Neural progenitor cell (in vitro differentiated cells): ENCODE data around the gene GABRR1.

Experiments
- EZH2 ChIP-seq: fragments of 200-600 bp; sonication (generic); IDR thresholded peaks from 2 replicates; pipeline ENCODE4 v1.6.1; 2017; ENCODE audit warnings: antibody characterized with exemption, mild to moderate bottlenecking, moderate library complexity
- EZH2phosphoT487 ChIP-seq: fragments of 200-600 bp; sonication (generic); IDR thresholded peaks from 2 replicates; pipeline ENCODE4 v1.6.1; 2017; ENCODE audit warnings: antibody characterized with exemption
- TF ChIP-seq, protein P1 (sequence below): fragments of 200-600 bp; sonication (generic); IDR thresholded peaks from 2 replicates; pipeline ENCODE4 v1.5.1; 2017; ENCODE audit warnings: antibody characterized with exemption, mild to moderate bottlenecking

DNA sequence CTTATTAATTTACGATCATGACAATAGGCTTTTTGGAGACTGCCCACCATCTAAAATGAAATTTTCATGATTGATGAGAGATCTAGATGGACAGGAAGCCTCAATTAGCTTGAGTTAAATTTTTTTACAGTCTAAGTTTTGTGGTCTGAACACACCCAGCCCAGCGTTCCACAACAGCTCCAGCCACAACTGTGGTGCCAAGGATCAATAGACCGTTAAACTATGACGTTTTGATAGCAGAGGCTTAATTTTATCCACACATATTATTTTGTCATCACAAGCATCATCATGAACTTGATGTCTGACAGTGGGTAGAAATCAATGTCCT lies 5.5 kb upstream of the GABRR1 start:
- TF ChIP-seq, protein P1, sequence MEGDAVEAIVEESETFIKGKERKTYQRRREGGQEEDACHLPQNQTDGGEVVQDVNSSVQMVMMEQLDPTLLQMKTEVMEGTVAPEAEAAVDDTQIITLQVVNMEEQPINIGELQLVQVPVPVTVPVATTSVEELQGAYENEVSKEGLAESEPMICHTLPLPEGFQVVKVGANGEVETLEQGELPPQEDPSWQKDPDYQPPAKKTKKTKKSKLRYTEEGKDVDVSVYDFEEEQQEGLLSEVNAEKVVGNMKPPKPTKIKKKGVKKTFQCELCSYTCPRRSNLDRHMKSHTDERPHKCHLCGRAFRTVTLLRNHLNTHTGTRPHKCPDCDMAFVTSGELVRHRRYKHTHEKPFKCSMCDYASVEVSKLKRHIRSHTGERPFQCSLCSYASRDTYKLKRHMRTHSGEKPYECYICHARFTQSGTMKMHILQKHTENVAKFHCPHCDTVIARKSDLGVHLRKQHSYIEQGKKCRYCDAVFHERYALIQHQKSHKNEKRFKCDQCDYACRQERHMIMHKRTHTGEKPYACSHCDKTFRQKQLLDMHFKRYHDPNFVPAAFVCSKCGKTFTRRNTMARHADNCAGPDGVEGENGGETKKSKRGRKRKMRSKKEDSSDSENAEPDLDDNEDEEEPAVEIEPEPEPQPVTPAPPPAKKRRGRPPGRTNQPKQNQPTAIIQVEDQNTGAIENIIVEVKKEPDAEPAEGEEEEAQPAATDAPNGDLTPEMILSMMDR, result no peak
- no peak for TF ChIP-seq EZH2
- TF ChIP-seq EZH2phosphoT487, result no peak
